GM12864 (cell line): ENCODE measurements around the gene LRGUK.

Experiments used
- DNase-seq: peaks from one replicate; pipeline ENCODE4 v3.0.0-alpha.2; 2011; ENCODE audit warnings: low read depth
- H3K4me3 ChIP-seq: 2 replicates; pipeline ENCODE4 v1.5.1; 2011; ENCODE audit warnings: mild to moderate bottlenecking, low read depth, low read length, control low read depth
- CTCF ChIP-seq: IDR thresholded peaks from 2 replicates; pipeline ENCODE4 v1.5.1; 2011; ENCODE audit warnings: low read depth, mild to moderate bottlenecking, moderate library complexity, low read length, control low read depth, inconsistent platforms; ENCODE audit errors: missing control alignments

LRGUK gene

GRCh38 chr7:134105841-134106240 is 21.3 kb upstream of the LRGUK start:
- H3K4me3 ChIP-seq, result no peak overlapping the region

GRCh38 chr7:134108802-134109201 is 18.3 kb upstream of the LRGUK start:
- DNase-seq, result no peak
- TF ChIP-seq CTCF, result no peak
- H3K4me3 ChIP-seq, result no peak overlapping the region

More at GRCh38 chr7:134105841-134106240, 21.3 kb upstream of the LRGUK start:
- no peak for DNase-seq
- no peak for TF ChIP-seq CTCF

- no peak for TF ChIP-seq CTCF
- H3K4me3 ChIP-seq, result no peak overlapping the region
- DNase-seq, result no peak
Measured at GRCh38 chr7:134113655-134114054, 13.5 kb upstream of the LRGUK start.

- no peak for DNase-seq
- TF ChIP-seq CTCF, result no peak
- no peak overlapping the region for H3K4me3 ChIP-seq
Measured at GRCh38 chr7:134114992-134115391, 12.1 kb upstream of the LRGUK start.

- no peak for TF ChIP-seq CTCF
- DNase-seq, result no peak
- no peak overlapping the region for H3K4me3 ChIP-seq
Measured at GRCh38 chr7:134120405-134120804, 6.7 kb upstream of the LRGUK start.

- TF ChIP-seq CTCF, result no peak
- no peak for DNase-seq
- H3K4me3 ChIP-seq, result no peak overlapping the region
Measured at GRCh38 chr7:134121632-134122139, 5.5 kb upstream of the LRGUK start.

- no peak for TF ChIP-seq CTCF
- no peak overlapping the region for H3K4me3 ChIP-seq
- DNase-seq, result no peak
Measured at GRCh38 chr7:134122980-134123379, 4.2 kb upstream of the LRGUK start.
